HFF-Myc (cell line): ENCODE measurements around the gene FGD2.
A peak's percentile ranks its signal among the peaks of the same experiment; 100 is the strongest.

Experiments
- DNase-seq: peaks from one replicate; pipeline ENCODE4 v3.0.0-alpha.2; 2011; ENCODE audit warnings: low read depth; ENCODE audit errors: extremely low read depth
- H3K4me3 ChIP-seq: replicated peaks from 2 replicates; pipeline ENCODE4 v1.5.1; 2011; ENCODE audit warnings: low read depth, mild to moderate bottlenecking, control low read depth, low read length
- CTCF ChIP-seq: IDR thresholded peaks from 2 replicates; pipeline ENCODE4 v1.5.1; 2012; ENCODE audit warnings: mild to moderate bottlenecking, low read depth, low read length, control low read depth; ENCODE audit errors: missing control alignments

FGD2 gene

GRCh38 chr6:37059344-37060194 is 54.1 kb downstream of the FGD2 start:
- peak; percentile 92 for DNase-seq
- TF ChIP-seq CTCF = peak; percentile 79
- no peak overlapping the region; the same call in 1 of the 2 replicates for H3K4me3 ChIP-seq

GRCh38 chr6:37060195-37060559 is 54.7 kb downstream of the FGD2 start:
- no peak for TF ChIP-seq CTCF
- no peak for DNase-seq
- no peak overlapping the region for H3K4me3 ChIP-seq

GRCh38 chr6:37061157-37061804 is 55.8 kb downstream of the FGD2 start:
- no peak for DNase-seq
- no peak for TF ChIP-seq CTCF

GRCh38 chr6:37062424-37062823 is 57.0 kb downstream of the FGD2 start:
- no peak for DNase-seq
- no peak for TF ChIP-seq CTCF
- no peak overlapping the region for H3K4me3 ChIP-seq

More at GRCh38 chr6:37061157-37061804, 55.8 kb downstream of the FGD2 start:
- no peak overlapping the region for H3K4me3 ChIP-seq

- no peak for DNase-seq
- no peak overlapping the region for H3K4me3 ChIP-seq
- TF ChIP-seq CTCF = no peak
Observed at GRCh38 chr6:37068356-37069270, 63.2 kb downstream of the FGD2 start.

GRCh38 chr6:37069639-37070038 is 64.2 kb downstream of the FGD2 start:
- no peak for DNase-seq
- TF ChIP-seq CTCF = no peak
- H3K4me3 ChIP-seq = no peak overlapping the region
